WI38 (cell line): ENCODE data around the gene DZIP1.

Experiments
- H3K4me3 ChIP-seq: 2 replicates; pipeline ENCODE4 v1.5.1; 2011; ENCODE audit warnings: low read depth, mild to moderate bottlenecking, control low read depth, low read length
- CTCF ChIP-seq: IDR thresholded peaks from 2 replicates; pipeline ENCODE4 v1.5.1; 2012; ENCODE audit warnings: low read depth, mild to moderate bottlenecking, control low read depth, low read length

DZIP1 gene

DNA sequence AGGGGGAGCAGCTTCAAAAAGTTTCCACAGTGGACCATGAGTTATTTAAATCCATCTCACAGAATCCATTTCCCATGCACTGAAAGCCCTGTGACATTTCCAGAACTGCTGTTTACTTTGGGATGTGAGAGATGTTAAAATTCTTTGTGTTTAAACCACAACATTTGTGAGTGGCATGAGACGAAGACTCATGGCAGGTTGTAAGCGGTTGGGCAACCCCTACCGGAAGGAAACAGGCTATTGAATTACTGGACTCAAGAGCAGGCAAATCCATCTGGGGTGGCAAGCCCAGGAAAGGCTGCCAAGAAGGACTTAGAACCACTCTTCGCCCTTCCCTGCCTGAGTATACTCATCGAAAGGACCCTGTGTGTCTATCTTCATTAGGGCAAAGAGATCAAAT lies 114.3 kb downstream of the DZIP1 start:
- no peak for TF ChIP-seq CTCF

More for the DNA sequence above, 114.3 kb downstream of the DZIP1 start:
- H3K4me3 ChIP-seq = no peak overlapping the region
